ENCODE results near the gene RFTN2. TPM values are rescaled to one million over a fixed set of nuclear protein-coding genes. Genes with fewer than 3 reads are reported as not detected.

The RFTN2 gene
- total and polyA plus RNA-seq, 10 donors: 0.52 to 13.3 (median 2.9) TPM

- Histone ChIP-seq H3K4me1 (no peaks in the 10 kb centered on the region), H3K27me3 (replicated peaks in 1 of 7) (peaks cover 0 to 15% (median 0%) of the 10 kb centered on the region in 7 donors), H3K27ac (no peak overlapping the region), H3K36me3 (no peaks in the 10 kb centered on the region), H3K4me3 (peak overlapping the region in 3 of 8 donors; percentile 1 to 48 (median 37)), H3K9me3 (no peaks in the 10 kb centered on the region)
- intact Hi-C loops (cut with DNase I; ENCODE audit: low total_unique reads): no loop called here
- TF ChIP-seq POLR2A (IDR thresholded peaks at IDR 0.05) (no peak), CTCF (IDR thresholded peaks at IDR 0.05 in 8 of 11, conservative IDR thresholded peaks at IDR 0.05 in 3 of 11) (no peak), POLR2AphosphoS5 (IDR thresholded peaks at IDR 0.05) (no peak)
- WGBS, 5 donors: 59 to 80% (median 76%) methylated on average over 1 of the region's 1 CpG
- no peak for DNase-seq
Observed at GRCh38 chr2:197674060-197674459, 1.3 kb downstream of the RFTN2 start.

DNA sequence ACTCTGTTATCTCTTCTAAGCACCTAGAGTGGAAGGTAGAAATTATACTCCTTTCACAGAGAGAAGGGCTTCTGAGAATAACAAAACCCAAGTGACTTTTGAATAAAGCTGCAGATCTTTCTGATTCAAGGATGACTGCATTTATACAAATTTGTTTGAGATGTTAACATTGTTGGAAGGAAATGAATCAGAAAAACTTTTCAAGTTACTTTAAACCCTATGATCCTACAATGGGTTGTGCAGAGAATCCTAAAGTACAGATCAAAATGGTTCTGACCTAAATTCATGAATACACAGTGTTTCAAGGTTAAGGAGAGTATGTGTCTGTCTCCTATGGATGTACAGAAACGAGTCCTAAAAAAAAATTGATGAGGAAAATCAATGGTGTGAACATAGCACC is 1.8 kb downstream of the RFTN2 start:
- WGBS, 5 donors: 40 to 66% (median 53%) methylated on average over 1 of the region's 1 CpG
- Histone ChIP-seq H3K9me3 (no peaks in the 10 kb centered on the region), H3K27me3 (replicated peaks in 1 of 7) (peaks cover 0 to 15% (median 0%) of the 10 kb centered on the region in 7 donors), H3K4me1 (no peaks in the 10 kb centered on the region), H3K4me3 (peak overlapping the region in 2 of 8 donors; percentile 30 to 37), H3K36me3 (no peaks in the 10 kb centered on the region), H3K27ac (no peak overlapping the region)
- no peak for TF ChIP-seq CTCF (IDR thresholded peaks at IDR 0.05 in 8 of 11, conservative IDR thresholded peaks at IDR 0.05 in 3 of 11)
- TF ChIP-seq POLR2A (IDR thresholded peaks at IDR 0.05): no peak
- TF ChIP-seq POLR2AphosphoS5 (IDR thresholded peaks at IDR 0.05): no peak
- intact Hi-C loops (cut with DNase I; ENCODE audit: low total_unique reads): no loop called here
- DNase-seq: no peak

DNA sequence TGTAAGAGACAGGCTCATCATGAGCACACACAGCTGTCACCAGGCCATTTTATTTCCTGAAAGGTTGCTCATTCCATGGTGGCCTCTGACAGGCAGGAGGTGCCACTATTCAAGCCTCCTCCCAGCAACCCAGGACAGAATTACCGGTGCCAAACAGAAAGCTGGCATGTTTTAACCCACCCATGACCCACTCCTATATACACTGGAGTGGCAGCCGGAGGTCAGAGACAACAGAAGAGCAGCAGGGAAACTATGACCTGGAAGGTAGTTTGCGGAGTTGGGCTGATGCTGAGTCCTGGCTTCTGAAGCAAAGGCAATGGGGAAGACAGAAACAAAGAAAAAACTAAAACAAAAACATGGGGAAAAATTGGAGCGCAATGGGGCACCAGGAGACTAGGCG is 2.3 kb downstream of the RFTN2 start:
- Histone ChIP-seq H3K4me3 (peak overlapping the region in 2 of 8 donors; percentile 30 to 37), H3K4me1 (no peaks in the 10 kb centered on the region), H3K9me3 (peaks cover 0 to under 1% (median 0%) of the 10 kb centered on the region in 8 donors), H3K27me3 (replicated peaks in 1 of 7) (peaks cover 0 to 15% (median 0%) of the 10 kb centered on the region in 7 donors), H3K27ac (no peak overlapping the region), H3K36me3 (no peaks in the 10 kb centered on the region)
- no peak for TF ChIP-seq POLR2AphosphoS5 (IDR thresholded peaks at IDR 0.05)
- no peak for TF ChIP-seq CTCF (IDR thresholded peaks at IDR 0.05 in 8 of 11, conservative IDR thresholded peaks at IDR 0.05 in 3 of 11)
- no peak for TF ChIP-seq POLR2A (IDR thresholded peaks at IDR 0.05)
- 82 to 91% (median 88%) methylated on average over 5 of the region's 5 CpGs for WGBS, 5 donors
- intact Hi-C loops (cut with DNase I; ENCODE audit: low total_unique reads): no loop called here
- no peak for DNase-seq

DNA sequence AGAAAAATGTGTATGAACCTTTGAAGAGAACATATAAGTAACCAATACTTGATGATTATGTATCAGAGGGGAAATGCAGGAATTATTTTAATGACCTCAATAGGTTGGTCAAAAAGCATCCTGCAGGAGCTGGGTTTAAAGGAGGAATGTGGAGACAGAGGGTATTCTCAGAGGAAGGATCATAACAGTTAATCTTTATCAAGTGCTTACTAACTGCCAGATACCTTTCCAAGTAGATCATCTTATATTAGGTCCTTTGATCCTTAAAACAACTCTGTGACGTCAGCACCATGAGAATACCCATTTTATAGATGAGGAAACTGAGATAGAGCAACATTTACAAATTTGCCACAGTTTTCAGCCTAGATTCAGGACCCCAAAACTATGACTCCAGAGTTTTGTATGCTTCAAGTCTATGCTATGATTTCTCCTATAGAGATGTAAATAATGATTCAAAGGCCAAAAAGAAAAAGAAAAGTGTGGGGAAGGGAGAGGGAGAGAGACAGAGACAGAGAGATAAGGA is 3.0 kb downstream of the RFTN2 start:
- Histone ChIP-seq H3K27ac (no peak overlapping the region), H3K4me3 (no peak overlapping the region), H3K27me3 (replicated peaks in 1 of 7) (peaks cover 0 to 15% (median 0%) of the 10 kb centered on the region in 7 donors), H3K9me3 (peaks cover 0 to 8% (median 3%) of the 10 kb centered on the region in 8 donors), H3K36me3 (no peaks in the 10 kb centered on the region), H3K4me1 (no peaks in the 10 kb centered on the region)
- TF ChIP-seq CTCF (IDR thresholded peaks at IDR 0.05 in 8 of 11, conservative IDR thresholded peaks at IDR 0.05 in 3 of 11) (no peak), POLR2A (IDR thresholded peaks at IDR 0.05) (no peak), POLR2AphosphoS5 (IDR thresholded peaks at IDR 0.05) (no peak)
- intact Hi-C loops (cut with DNase I; ENCODE audit: low total_unique reads): no loop called here
- DNase-seq: no peak
- 54 to 73% (median 64%) methylated on average over 1 of the region's 1 CpG for WGBS, 5 donors
